H1 (cell line): Measurements from ENCODE around the gene PKD1. TPM values are rescaled to one million over a fixed set of nuclear protein-coding genes. Genes with fewer than 3 reads are reported as not detected.

Experiments
- CHD7 ChIP-seq: fragments of 300-600 bp; sonication (generic); IDR thresholded peaks from 2 replicates; pipeline ENCODE4 v1.7.1; 2012; ENCODE audit warnings: low read length, moderate library complexity, mild to moderate bottlenecking, inconsistent platforms; ENCODE audit not compliant: insufficient replicate concordance
- SIRT6 ChIP-seq: IDR thresholded peaks from one replicate; pipeline ENCODE4 v1.7.1; 2012; ENCODE audit warnings: low read length, inconsistent platforms
- TAF7 ChIP-seq: optimal IDR thresholded peaks from 2 replicates; pipeline ENCODE3; 2011; ENCODE audit warnings: low read depth, mild to moderate bottlenecking, inconsistent platforms, low read length, moderate library complexity, borderline replicate concordance
- polyA plus RNA-seq, 7 experiments: library from polyadenylated mRNA; depleted of rRNA in 3 of 7; stranded (reverse) in 5 of 7; unstranded in 2 of 7; fragments of >200 nt in 5 of 7; fragments of 200-250 nt in 2 of 7; gene quantifications; 1 replicate in 5 of 7; 2 replicates in 1 of 7; 4 replicates in 1 of 7; pipeline versions ENCODE4 v1.2.1 to v1.2.3, GENCODE V29; 2011 to 2013; ENCODE audit warnings: missing spikeins in 2 of 7, mixed read lengths in 2 of 7
- total RNA-seq: library from RNA; stranded (reverse); fragmentation: NEBNext Ultra II Directional; extraction: Animal tissue kit (Norgen Biotek cat#: 25700); gene quantifications from 2 replicates; pipeline ENCODE4 v1.2.1, GENCODE V29; 2021

Gene PKD1
- total and polyA plus RNA-seq, 2 of the 8 experiments (the other 6 are each of a cell fraction or from before 2014, with no cell fraction given) = 40.6 to 52.7 TPM

GRCh38 chr16:2147981-2148671, 12.4 kb upstream of the PKD1 start, which contains the start of gene RAB26 (continued):
- TF ChIP-seq TAF7 (no peak), SIRT6 (no peak), CHD7 (no peak)
